C4-2B (cell line): ENCODE results near the gene DKK3.

Source experiments
- CTCF ChIP-seq: fragments of 450-650 bp; conservative IDR thresholded peaks from 2 replicates; pipeline ENCODE4 v1.5.1; 2017; ENCODE audit warnings: mild to moderate bottlenecking
- ZFX ChIP-seq: fragments of 450-650 bp; IDR thresholded peaks from 2 replicates; pipeline ENCODE4 v1.6.1; 2017

GRCh38 chr11:11915625-11916024, 92.8 kb downstream of the DKK3 start:
- no peak for TF ChIP-seq CTCF
- no peak for TF ChIP-seq ZFX
